Kidney tubule cell (primary cell): ENCODE data around the gene ARSD.
"Not testable (repeated sequence)": the region's sequence is repeated elsewhere in the genome, so short reads cannot be mapped to it uniquely, and the experiment has no call there.

ENCODE experiments used
- DNase-seq: peaks from one replicate; pipeline ENCODE4 v3.0.0-alpha.2; 2018; ENCODE audit warnings: low spot score

ARSD gene

DNA sequence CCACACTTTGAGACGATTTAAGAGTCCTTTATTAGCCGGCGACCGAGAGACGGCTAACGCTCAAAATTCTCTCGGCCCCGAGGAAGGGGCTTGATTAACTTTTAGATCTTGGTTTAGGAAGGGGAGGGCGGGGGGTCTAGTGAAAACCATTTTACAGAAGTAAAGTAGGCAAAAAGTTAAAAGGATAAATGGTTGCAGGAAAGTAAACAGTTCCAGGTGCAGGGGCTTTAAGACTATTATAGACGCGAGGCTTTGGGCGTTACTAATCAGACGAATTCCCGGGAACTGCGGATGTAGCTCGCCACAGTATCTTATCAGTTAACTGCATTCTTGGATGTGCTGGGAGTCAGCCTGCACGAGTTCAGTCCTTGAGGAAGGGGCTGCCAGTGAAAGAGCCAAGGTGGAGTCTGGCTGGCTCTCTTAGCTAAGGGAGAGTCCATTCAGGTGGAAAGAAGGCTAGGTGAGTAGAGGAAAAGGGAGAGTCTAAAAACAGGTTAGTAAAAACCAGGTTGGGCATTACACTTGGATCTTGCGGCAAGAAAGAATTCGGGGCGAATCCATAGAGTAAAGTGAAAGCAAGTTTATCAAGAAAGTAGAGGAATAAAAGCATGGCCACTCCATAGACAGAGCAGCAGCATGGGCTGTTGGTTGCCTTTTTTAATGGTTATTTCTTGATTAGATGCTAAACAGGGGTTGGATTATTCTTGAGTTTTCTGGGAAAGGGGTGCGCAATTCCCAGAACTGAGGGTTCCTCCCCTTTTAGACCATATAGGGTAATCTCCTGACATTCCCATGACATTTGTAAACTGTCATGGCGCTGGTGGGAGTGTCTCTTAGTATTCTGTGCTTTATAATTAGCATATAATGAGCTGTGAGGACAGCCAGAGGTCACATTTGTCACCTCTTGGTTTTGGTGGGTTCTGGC lies 38.3 kb downstream of the ARSD start:
- not testable (repeated sequence) for DNase-seq

DNA sequence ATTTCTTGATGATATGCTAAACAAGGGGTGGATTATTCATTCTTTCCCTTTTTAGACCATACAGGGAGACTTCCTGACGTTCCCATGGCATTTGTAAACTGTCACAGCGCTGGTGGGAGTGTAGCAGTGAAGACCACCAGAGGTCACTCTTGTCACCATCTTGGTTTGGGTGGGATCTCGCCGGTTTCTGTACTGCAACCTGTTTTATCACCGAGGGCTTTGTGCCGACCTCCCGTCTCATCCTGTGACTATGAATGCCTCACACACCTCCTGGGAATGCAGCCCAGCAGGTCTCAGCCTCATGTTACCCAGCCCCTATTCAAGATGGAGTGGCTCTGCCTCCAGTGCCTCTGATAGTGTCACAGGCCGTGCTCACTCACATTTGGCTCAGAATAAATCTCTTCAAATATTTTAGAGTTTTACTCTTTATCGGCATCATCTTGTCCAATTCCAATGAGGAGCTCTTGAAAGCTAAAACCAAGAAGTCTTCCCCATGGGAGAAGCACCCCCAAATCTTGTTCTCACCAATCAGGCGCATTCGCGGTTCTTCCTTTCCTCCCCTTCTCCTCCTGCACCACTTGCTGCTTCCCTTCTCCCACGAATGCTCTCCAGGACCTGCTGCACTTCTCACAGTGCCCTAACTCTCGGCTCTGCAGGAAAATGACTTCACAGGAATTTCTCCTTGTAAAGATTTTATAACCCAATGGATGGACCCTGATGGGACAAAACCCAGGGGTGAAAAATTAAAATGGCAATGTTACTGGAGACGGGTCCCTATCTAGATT lies 39.2 kb downstream of the ARSD start:
- DNase-seq: peak; percentile 50

GRCh38 chrX:2889045-2889605 lies 40.0 kb downstream of the ARSD start:
- DNase-seq: no peak

DNA sequence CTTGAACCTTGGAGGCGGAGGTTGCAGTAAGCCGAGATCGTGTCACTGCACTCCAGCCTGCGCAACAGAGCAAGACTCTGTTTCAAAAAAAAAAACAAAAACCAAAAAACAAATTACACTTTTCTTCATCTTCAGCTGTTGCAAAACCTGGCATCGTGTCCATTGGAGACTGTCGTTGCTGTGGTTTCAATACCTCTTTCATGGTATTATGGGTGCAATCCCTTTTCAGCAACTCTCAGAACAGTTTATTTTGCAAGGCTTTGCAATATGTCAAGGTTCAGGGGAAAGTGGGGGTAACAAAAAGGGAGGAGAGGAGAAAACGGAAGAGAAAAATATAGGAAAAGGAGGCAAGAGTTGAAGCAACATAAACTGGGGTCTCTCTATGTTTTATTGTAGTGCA lies 40.8 kb downstream of the ARSD start:
- DNase-seq: no peak

DNA sequence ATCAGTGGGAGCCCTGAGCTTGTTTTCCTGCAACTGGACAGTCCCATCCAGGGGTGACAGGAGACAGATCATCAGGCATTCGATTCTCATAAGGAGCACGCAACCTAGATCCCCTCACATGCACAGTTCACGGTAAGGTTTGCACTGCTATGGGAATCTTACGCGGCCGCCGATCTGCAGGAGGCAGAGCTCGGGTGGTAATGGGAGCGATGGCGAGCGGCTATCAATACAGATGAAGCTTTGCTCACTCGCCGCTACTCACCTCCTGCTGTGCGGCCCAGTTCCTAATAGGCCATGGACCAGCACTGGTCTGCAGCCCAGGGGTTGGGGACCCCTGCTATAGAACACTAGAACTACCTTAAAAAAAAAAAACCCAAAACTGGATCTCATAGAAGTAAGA lies 45.4 kb downstream of the ARSD start:
- no peak for DNase-seq

GRCh38 chrX:2879670-2880069 lies 49.5 kb downstream of the ARSD start:
- no peak for DNase-seq

DNA sequence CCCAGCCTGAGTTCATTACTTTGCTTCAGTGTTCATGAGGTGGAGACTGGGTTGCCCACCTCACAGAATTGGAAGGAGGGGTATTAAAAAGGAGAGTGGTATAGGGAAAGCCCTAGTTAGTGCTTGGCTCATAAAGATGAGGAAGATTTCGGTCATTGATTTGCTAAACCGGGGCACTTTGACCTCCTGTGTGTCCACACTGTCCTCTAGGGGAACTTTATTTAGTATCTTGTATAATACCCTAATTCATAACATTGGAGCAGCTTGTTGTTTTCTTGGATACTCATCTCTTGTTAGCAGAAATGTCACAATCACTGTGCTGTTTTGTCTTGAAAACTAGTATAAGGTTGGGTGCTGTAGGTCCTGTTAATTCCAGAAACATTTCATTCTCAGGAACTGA lies 50.6 kb downstream of the ARSD start:
- no peak for DNase-seq

- DNase-seq: peak; percentile 43
These were observed 53.2 kb downstream of the ARSD start for GRCh38 chrX:2875798-2876399.

- DNase-seq: no peak
These were observed 54.0 kb downstream of the ARSD start for GRCh38 chrX:2875136-2875481.

GRCh38 chrX:2874222-2875135 lies 54.7 kb downstream of the ARSD start:
- DNase-seq: no peak

GRCh38 chrX:2872671-2873277 lies 56.4 kb downstream of the ARSD start:
- no peak for DNase-seq

DNA sequence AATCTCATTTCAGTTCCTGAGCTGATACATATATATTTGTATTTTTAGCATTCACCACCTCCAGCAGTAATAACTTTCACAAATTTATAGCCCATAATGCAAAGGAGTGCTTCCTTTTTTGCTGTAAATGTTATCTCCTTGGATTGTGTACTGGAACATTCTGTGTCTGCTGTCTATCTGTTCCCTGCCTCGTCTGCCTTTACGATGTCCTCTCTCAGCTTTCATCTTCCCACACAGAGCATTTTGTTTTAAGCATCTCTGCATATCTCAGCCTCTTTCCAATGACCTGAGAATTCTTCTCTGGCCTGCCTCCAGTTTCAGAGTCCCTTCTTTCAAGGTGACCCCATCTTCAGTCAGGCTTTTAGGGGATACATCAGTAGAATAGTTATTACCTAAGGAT lies 57.3 kb downstream of the ARSD start:
- no peak for DNase-seq

DNA sequence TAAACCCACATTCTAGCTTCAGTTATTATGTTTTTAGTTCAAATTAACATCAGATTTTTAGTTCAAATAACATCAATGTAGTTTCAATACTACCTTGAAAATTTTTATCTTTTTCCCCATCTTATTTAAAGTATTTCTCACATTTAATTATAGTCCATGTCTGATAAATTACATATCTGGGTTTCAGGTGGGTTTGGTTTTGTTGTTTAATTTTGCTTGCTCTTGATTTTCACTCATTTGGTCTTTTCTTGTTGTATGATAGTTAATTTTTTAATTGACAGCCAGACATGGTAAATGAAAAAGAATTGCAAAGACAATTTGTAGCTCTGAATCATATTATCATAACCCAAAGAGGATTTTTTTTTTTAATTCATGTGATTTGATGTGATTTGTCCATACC lies 58.5 kb downstream of the ARSD start:
- DNase-seq: no peak

- DNase-seq: no peak
These were observed 61.9 kb downstream of the ARSD start for GRCh38 chrX:2867206-2867605.

GRCh38 chrX:2863646-2864045 lies 65.5 kb downstream of the ARSD start:
- no peak for DNase-seq

- no peak for DNase-seq
These were observed 66.7 kb downstream of the ARSD start for GRCh38 chrX:2862404-2862803.

GRCh38 chrX:2859197-2859797 lies 69.8 kb downstream of the ARSD start:
- DNase-seq: no peak

DNA sequence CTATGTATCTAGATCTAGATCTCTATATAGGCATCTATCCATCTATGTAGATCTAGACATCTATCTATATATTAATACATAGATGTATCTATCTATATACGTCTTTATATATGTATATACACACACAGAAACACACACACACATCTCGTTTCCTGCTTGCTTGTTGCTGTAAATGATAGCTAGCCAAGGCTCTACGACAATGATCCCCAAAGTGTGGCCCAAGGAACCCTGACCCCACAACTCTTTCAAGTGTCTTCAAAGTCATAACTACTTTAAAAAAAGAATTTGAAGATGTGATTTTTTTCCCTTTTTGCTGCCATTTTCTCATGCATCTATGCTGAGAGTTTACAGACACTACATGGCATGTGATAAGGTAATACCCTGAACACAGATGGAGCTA lies 71.6 kb downstream of the ARSD start:
- no peak for DNase-seq

- no peak for DNase-seq
These were observed 73.4 kb downstream of the ARSD start for GRCh38 chrX:2855761-2856160.

GRCh38 chrX:2854918-2855317 lies 74.2 kb downstream of the ARSD start:
- DNase-seq: no peak
